HFFc6 (cell line): ENCODE results near the gene GPLD1. TPM values are rescaled to one million over a fixed set of nuclear protein-coding genes. Genes with fewer than 3 reads are reported as not detected.

ENCODE experiments used
- DNase-seq: peaks from one replicate; pipeline ENCODE4 v3.0.0-alpha.2; 2018
- H3K27ac Mint-ChIP-seq: 2 replicates; pipeline ENCODE4 v1.8.0; 2020; ENCODE audit warnings: mild to moderate bottlenecking, mixed read lengths
- H3K27me3 Mint-ChIP-seq: 2 replicates; pipeline ENCODE4 v1.8.0; 2021; ENCODE audit warnings: mild to moderate bottlenecking, moderate library complexity, mixed read lengths; ENCODE audit not compliant: insufficient read depth
- H3K36me3 Mint-ChIP-seq: 2 replicates; pipeline ENCODE4 v1.8.0; 2021; ENCODE audit warnings: low read depth, mixed read lengths
- H3K4me1 Mint-ChIP-seq: 2 replicates; pipeline ENCODE4 v1.8.0; 2020; ENCODE audit warnings: low read depth, mixed read lengths
- H3K4me3 Mint-ChIP-seq: 2 replicates; pipeline ENCODE4 v1.8.0; 2020; ENCODE audit warnings: mild to moderate bottlenecking, moderate library complexity, mixed read lengths
- H3K9me3 Mint-ChIP-seq: 2 replicates; pipeline ENCODE4 v1.8.0; 2020; ENCODE audit warnings: mild to moderate bottlenecking, mixed read lengths
- CTCF ChIP-seq: fragments of 200-600 bp; sonication (generic); IDR thresholded peaks from 2 replicates; pipeline ENCODE4 v1.5.0; 2021; ENCODE audit warnings: antibody characterized with exemption, mild to moderate bottlenecking
- total RNA-seq, 6 experiments: library from RNA; stranded (reverse); fragmentation: NEBNext Ultra II Directional; extraction: Animal tissue kit (Norgen Biotek cat#: 25700); gene quantifications; 2 replicates in 1 of 6; 3 replicates in 5 of 6; pipeline ENCODE4 v1.2.3, GENCODE V29; 2021

Gene GPLD1
- total RNA-seq, 6 experiments from 2014 or later = 0.14 to 0.39 (median 0.22) TPM

DNA sequence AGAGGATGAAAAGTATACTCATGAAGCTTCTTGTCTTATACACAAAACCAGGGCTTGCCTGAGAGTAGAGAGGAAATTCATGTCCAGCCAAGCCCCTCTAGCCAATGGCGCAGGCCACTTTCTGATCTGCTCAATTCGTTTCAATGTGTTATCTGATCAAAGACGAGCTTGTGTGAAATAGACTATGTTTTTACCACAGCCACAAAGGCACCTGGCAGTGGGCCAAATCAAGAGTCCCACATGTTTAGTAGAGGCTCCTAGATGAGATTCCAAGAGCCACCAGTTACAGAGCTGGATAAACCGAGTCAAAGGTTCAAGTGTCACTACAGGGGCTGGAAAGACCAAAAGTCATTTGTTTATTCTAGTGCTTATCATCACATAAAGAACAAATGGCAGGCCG, 34.9 kb downstream of the GPLD1 start:
- H3K4me3 Mint-ChIP-seq = no peak overlapping the region
- no peak for TF ChIP-seq CTCF
- H3K27me3 Mint-ChIP-seq = peaks cover 2% of the 10 kb centered on the region; the same call in 1 of the 2 replicates
- H3K9me3 Mint-ChIP-seq = no peaks in the 10 kb centered on the region
- H3K27ac Mint-ChIP-seq = no peak overlapping the region
- H3K36me3 Mint-ChIP-seq = no peaks in the 10 kb centered on the region
- H3K4me1 Mint-ChIP-seq = no peaks in the 10 kb centered on the region
- DNase-seq = no peak

GRCh38 chr6:24453921-24454320, 35.5 kb downstream of the GPLD1 start:
- H3K4me3 Mint-ChIP-seq = no peak overlapping the region
- no peaks in the 10 kb centered on the region for H3K9me3 Mint-ChIP-seq
- no peaks in the 10 kb centered on the region for H3K4me1 Mint-ChIP-seq
- no peaks in the 10 kb centered on the region for H3K27me3 Mint-ChIP-seq
- no peak overlapping the region for H3K27ac Mint-ChIP-seq
- no peak for DNase-seq
- H3K36me3 Mint-ChIP-seq = no peaks in the 10 kb centered on the region
- no peak for TF ChIP-seq CTCF

DNA sequence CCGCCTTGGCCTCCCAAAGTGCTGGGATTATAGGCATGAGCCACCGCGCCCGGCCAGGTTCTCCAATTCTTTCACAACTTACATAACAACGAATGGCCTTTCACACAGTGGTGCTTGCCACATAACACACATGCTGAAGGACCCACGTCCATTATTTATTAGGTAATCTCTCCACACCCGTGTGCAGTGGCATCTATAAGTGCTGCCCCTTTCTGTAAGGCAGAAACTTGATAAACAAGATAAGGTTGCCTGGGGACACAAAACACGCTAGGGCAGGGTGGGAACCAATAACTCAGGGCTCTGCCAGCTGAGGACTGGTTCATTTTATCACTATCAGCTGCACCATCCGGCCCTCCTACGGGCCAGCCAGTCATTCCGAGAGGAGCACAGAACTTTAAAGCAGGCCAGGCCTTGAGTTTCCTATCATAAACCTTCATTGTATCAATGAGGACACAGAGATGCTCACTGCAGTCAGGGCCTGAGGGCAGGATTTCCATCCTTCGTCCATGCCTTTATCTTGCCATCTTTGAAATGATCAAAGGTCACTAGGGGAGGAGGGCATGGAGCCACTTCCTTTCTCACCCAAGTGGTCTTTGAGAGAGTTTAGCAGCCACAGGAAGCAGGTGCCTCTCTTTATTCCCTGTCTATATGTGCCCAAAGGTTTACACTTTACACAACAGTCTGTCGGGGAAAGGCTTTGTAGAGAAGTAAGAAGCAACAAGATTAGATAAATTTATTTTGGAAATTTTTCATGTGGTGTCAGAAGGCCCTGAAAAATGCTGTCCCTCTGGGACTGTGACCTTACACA, 37.6 kb downstream of the GPLD1 start:
- Mint-ChIP-seq H3K4me3 (no peak overlapping the region), H3K9me3 (no peaks in the 10 kb centered on the region), H3K27me3 (peaks cover 4% of the 10 kb centered on the region; the same call in 1 of the 2 replicates), H3K36me3 (no peaks in the 10 kb centered on the region), H3K4me1 (no peaks in the 10 kb centered on the region), H3K27ac (no peak overlapping the region)
- TF ChIP-seq CTCF = no peak
- no peak for DNase-seq

GRCh38 chr6:24448828-24449525, 40.4 kb downstream of the GPLD1 start:
- Mint-ChIP-seq H3K27ac (no peak overlapping the region), H3K4me3 (no peak overlapping the region), H3K27me3 (peaks cover 4% of the 10 kb centered on the region; the same call in 1 of the 2 replicates), H3K9me3 (no peaks in the 10 kb centered on the region), H3K36me3 (no peaks in the 10 kb centered on the region), H3K4me1 (no peaks in the 10 kb centered on the region)
- no peak for TF ChIP-seq CTCF
- DNase-seq = no peak

DNA sequence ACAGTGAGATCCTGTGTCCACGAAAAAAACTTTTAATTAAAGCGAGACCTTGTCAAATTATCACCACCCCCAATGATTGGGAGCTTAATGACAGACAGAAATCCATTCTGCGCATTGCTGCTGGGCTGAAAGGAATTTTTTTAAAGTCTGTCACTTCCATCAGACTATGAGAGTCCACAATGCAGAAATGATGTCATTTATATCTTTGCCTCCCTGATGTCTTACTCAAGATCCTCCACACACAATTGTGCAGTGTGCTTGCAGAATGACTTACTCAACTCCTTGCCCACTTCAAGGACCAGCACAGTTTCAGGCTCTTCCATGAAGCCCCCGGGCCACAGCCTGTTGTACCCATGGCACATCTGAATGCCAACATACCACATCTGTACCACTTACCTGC, 41.0 kb downstream of the GPLD1 start:
- Mint-ChIP-seq H3K9me3 (no peaks in the 10 kb centered on the region), H3K36me3 (no peaks in the 10 kb centered on the region), H3K27ac (no peak overlapping the region), H3K27me3 (peaks cover 4% of the 10 kb centered on the region; the same call in 1 of the 2 replicates), H3K4me3 (no peak overlapping the region), H3K4me1 (peaks cover 4% of the 10 kb centered on the region; the same call in 1 of the 2 replicates)
- no peak for TF ChIP-seq CTCF
- DNase-seq = no peak
